H1 (cell line): ENCODE data around the gene NME9. TPM values are rescaled to one million over a fixed set of nuclear protein-coding genes. Genes with fewer than 3 reads are reported as not detected.

Experiments
- CTCF ChIA-PET: fragments of 300-600 bp; sonication (Branson Sonifier 250); formaldehyde crosslinking; loops from one replicate; lab custom pipeline; 2021; ENCODE audit not compliant: partially characterized antibody; lab: Charles Lee
- POLR2A ChIA-PET: fragments of 300-600 bp; sonication (Branson Sonifier 250); formaldehyde crosslinking; loops from one replicate; lab custom pipeline; 2021; ENCODE audit warnings: inconsistent platforms; ENCODE audit not compliant: partially characterized antibody; lab: Charles Lee
- DNase-seq, 2 experiments: peaks; one replicate each; pipeline versions ENCODE4 v3.0.0 to v3.0.0-alpha.2; 2010 to 2022; ENCODE audit warnings: low spot score in 2 of 2, low read depth in 1 of 2, mixed read lengths in 1 of 2
- FAIRE-seq: peaks from 2 replicates; lab custom pipeline; 2011; peaks lifted over from hg19 to GRCh38; lab: Jason Lieb, UNC
- H2AFZ ChIP-seq: 2 replicates; pipeline ENCODE4 v1.8.1; 2012; ENCODE audit warnings: low read length, inconsistent platforms
- H2AK5ac ChIP-seq: 2 replicates; pipeline ENCODE4 v1.6.1; 2013; ENCODE audit warnings: low read depth, low read length
- H2BK120ac ChIP-seq: replicated peaks from 2 replicates; pipeline ENCODE3; 2013; ENCODE audit warnings: low read depth, low read length, inconsistent platforms
- H2BK12ac ChIP-seq: 2 replicates; pipeline ENCODE4 v1.6.1; 2013; ENCODE audit warnings: low read depth, low read length
- H2BK15ac ChIP-seq: 2 replicates; pipeline ENCODE4 v1.6.1; 2013; ENCODE audit warnings: low read length
- H2BK20ac ChIP-seq: 2 replicates; pipeline ENCODE4 v1.6.1; 2013; ENCODE audit warnings: low read length
- H2BK5ac ChIP-seq: 2 replicates; pipeline ENCODE4 v1.6.1; 2013; ENCODE audit warnings: low read depth, low read length
- H3K14ac ChIP-seq: 2 replicates; pipeline ENCODE4 v1.6.1; 2013; ENCODE audit warnings: inconsistent platforms; ENCODE audit not compliant: insufficient read length
- H3K18ac ChIP-seq: 2 replicates; pipeline ENCODE4 v1.6.1; 2013; ENCODE audit warnings: low read length; ENCODE audit errors: extremely low read depth
- H3K23ac ChIP-seq: 2 replicates; pipeline ENCODE4 v1.6.1; 2013; ENCODE audit warnings: inconsistent platforms; ENCODE audit not compliant: insufficient read length
- H3K23me2 ChIP-seq: 2 replicates; pipeline ENCODE4 v1.6.1; 2013; ENCODE audit warnings: low read depth, low read length
- H3K27ac ChIP-seq: 2 replicates; pipeline ENCODE4 v1.6.1; 2011; ENCODE audit warnings: low read depth, low read length, inconsistent platforms
- H3K27me3 ChIP-seq, 4 experiments: replicated peaks in 1 of 4; 1 replicate in 1 of 4; 2 replicates in 3 of 4; pipeline versions ENCODE4 v1.6.1 to v1.8.1; 2011 to 2013; ENCODE audit warnings: low read length in 3 of 4, mild to moderate bottlenecking in 3 of 4, inconsistent platforms in 2 of 4, mixed read lengths in 2 of 4, moderate library complexity in 1 of 4; ENCODE audit not compliant: control insufficient read depth in 3 of 4, insufficient read depth in 3 of 4; ENCODE audit errors: extremely low read depth in 1 of 4
- H3K36me3 ChIP-seq, 4 experiments: 2 replicates each; pipeline versions ENCODE4 v1.6.1 to v1.8.1; 2011 to 2013; ENCODE audit warnings: mild to moderate bottlenecking in 4 of 4, low read length in 3 of 4, moderate library complexity in 2 of 4, control low read depth in 1 of 4, inconsistent platforms in 1 of 4; ENCODE audit not compliant: insufficient read depth in 4 of 4, control insufficient read depth in 2 of 4
- H3K4ac ChIP-seq: replicated peaks from 2 replicates; pipeline ENCODE3; 2013; ENCODE audit warnings: low read length, low read depth, mixed read lengths, inconsistent platforms; ENCODE audit not compliant: insufficient read length
- H3K4me1 ChIP-seq, 4 experiments: replicated peaks in 1 of 4; 1 replicate in 1 of 4; 2 replicates in 3 of 4; pipeline versions ENCODE4 v1.6.1 to v1.8.1; 2011 to 2013; ENCODE audit warnings: low read length in 3 of 4, inconsistent platforms in 2 of 4, mixed read lengths in 1 of 4; ENCODE audit not compliant: insufficient read depth in 4 of 4, control insufficient read depth in 3 of 4
- H3K4me2 ChIP-seq, 2 experiments: 2 replicates each; pipeline versions ENCODE4 v1.6.1 to v1.8.1; 2011 to 2013; ENCODE audit warnings: low read depth in 2 of 2, low read length in 2 of 2, control low read depth in 1 of 2, inconsistent platforms in 1 of 2, mild to moderate bottlenecking in 1 of 2; ENCODE audit not compliant: insufficient read depth in 1 of 2
- H3K4me3 ChIP-seq, 4 experiments: fragments of 200-600, 300-600 bp in 1 of 4; sonication (generic), shearing (Covaris generic), sonication (Bioruptor Twin) in 1 of 4; 2 replicates each; pipeline versions ENCODE4 v1.5.1 to v1.8.1; 2011 to 2016; ENCODE audit warnings: low read length in 4 of 4, low read depth in 3 of 4, control low read depth in 2 of 4, inconsistent platforms in 2 of 4, mild to moderate bottlenecking in 2 of 4, mixed read lengths in 1 of 4, moderate library complexity in 1 of 4; ENCODE audit not compliant: insufficient read depth in 2 of 4; ENCODE audit errors: extremely low read depth in 1 of 4
- H3K56ac ChIP-seq: replicated peaks from 2 replicates; pipeline ENCODE3; 2013; ENCODE audit warnings: low read depth, mild to moderate bottlenecking, mixed read lengths, low read length, inconsistent platforms; ENCODE audit not compliant: insufficient read length
- H3K79me1 ChIP-seq: 2 replicates; pipeline ENCODE4 v1.6.1; 2013; ENCODE audit warnings: low read depth, low read length, control low read depth
- H3K79me2 ChIP-seq, 2 experiments: 2 replicates each; pipeline versions ENCODE4 v1.6.1 to v1.8.1; 2012 to 2013; ENCODE audit warnings: low read length in 2 of 2, mild to moderate bottlenecking in 2 of 2, inconsistent platforms in 1 of 2; ENCODE audit not compliant: insufficient read depth in 2 of 2, control insufficient read depth in 1 of 2
- H3K9ac ChIP-seq, 4 experiments: replicated peaks in 1 of 4; 1 replicate in 1 of 4; 2 replicates in 3 of 4; pipeline versions ENCODE4 v1.6.1 to v1.8.1; 2011 to 2013; ENCODE audit warnings: low read depth in 3 of 4, low read length in 3 of 4, control low read depth in 2 of 4, mild to moderate bottlenecking in 2 of 4, moderate library complexity in 2 of 4, inconsistent platforms in 1 of 4; ENCODE audit errors: extremely low read depth in 1 of 4
- H3K9me3 ChIP-seq, 2 experiments: 2 replicates each; pipeline versions ENCODE4 v1.6.1 to v1.8.1; 2012 to 2013; ENCODE audit warnings: mild to moderate bottlenecking in 2 of 2, moderate library complexity in 2 of 2, control low read depth in 1 of 2, inconsistent platforms in 1 of 2, low read depth in 1 of 2, low read length in 1 of 2, mixed read lengths in 1 of 2; ENCODE audit not compliant: insufficient read depth in 2 of 2
- H4K20me1 ChIP-seq, 2 experiments: replicated peaks in 1 of 2; 2 replicates each; pipeline versions ENCODE3 to v1.8.1; 2011 to 2013; ENCODE audit warnings: inconsistent platforms in 2 of 2, low read length in 2 of 2, mild to moderate bottlenecking in 1 of 2; ENCODE audit not compliant: insufficient read depth in 2 of 2, control insufficient read depth in 1 of 2
- H4K5ac ChIP-seq: 2 replicates; pipeline ENCODE4 v1.6.1; 2013; ENCODE audit warnings: low read length, low read depth, mixed read lengths, inconsistent platforms; ENCODE audit not compliant: insufficient read length
- H4K8ac ChIP-seq: 2 replicates; pipeline ENCODE4 v1.8.0; 2013; ENCODE audit warnings: mild to moderate bottlenecking, moderate library complexity, low read length, inconsistent platforms; ENCODE audit not compliant: insufficient read depth; ENCODE audit errors: extremely low read depth
- H4K91ac ChIP-seq: replicated peaks from 2 replicates; pipeline ENCODE3; 2013; ENCODE audit warnings: low read length, mixed read lengths, inconsistent platforms; ENCODE audit not compliant: insufficient read length
- RAD21 ChIP-seq, 2 experiments: IDR thresholded peaks in 1 of 2; conservative IDR thresholded peaks in 1 of 2; 2 replicates each; pipeline ENCODE4 v1.6.1; 2011; ENCODE audit warnings: low read depth in 2 of 2, low read length in 2 of 2, improper control_type of control experiment in 1 of 2, inconsistent platforms in 1 of 2, mild to moderate bottlenecking in 1 of 2, moderate library complexity in 1 of 2
- RXRA ChIP-seq: IDR thresholded peaks from 2 replicates; pipeline ENCODE4 v1.6.1; 2011; ENCODE audit warnings: low read depth, mild to moderate bottlenecking, low read length, moderate library complexity; ENCODE audit not compliant: insufficient read depth
- WGBS, 2 experiments: shearing (Covaris generic) in 1 of 2; methylation state at CpG; one replicate each; pipeline versions ENCODE4 v1.1.6 to v1.1.7; 2013 to 2015; ENCODE audit warnings: low lambda C conversion rate in 2 of 2, mixed read lengths in 2 of 2, inconsistent platforms in 1 of 2, low coverage in 1 of 2, missing lambda C conversion rate in 1 of 2; ENCODE audit not compliant: insufficient replicate concordance in 2 of 2, insufficient coverage in 1 of 2, insufficient read length in 1 of 2; ENCODE audit errors: extremely low coverage in 1 of 2, missing lambda C conversion rate in 1 of 2; 5-methylcytosine and 5-hydroxymethylcytosine counted together
- polyA plus RNA-seq, 7 experiments: library from polyadenylated mRNA; depleted of rRNA in 3 of 7; stranded (reverse) in 5 of 7; unstranded in 2 of 7; fragments of >200 nt in 5 of 7; fragments of 200-250 nt in 2 of 7; gene quantifications; 1 replicate in 5 of 7; 2 replicates in 1 of 7; 4 replicates in 1 of 7; pipeline versions ENCODE4 v1.2.1 to v1.2.3, GENCODE V29; 2011 to 2013; ENCODE audit warnings: missing spikeins in 2 of 7, mixed read lengths in 2 of 7
- total RNA-seq: library from RNA; stranded (reverse); fragmentation: NEBNext Ultra II Directional; extraction: Animal tissue kit (Norgen Biotek cat#: 25700); gene quantifications from 2 replicates; pipeline ENCODE4 v1.2.1, GENCODE V29; 2021
- TF ChIP-seq, protein P1 (sequence below), 3 experiments: IDR thresholded peaks; 1 replicate in 2 of 3; 2 replicates in 1 of 3; pipeline versions ENCODE4 v1.5.1 to v1.6.1; 2011; ENCODE audit warnings: low read length in 3 of 3, mild to moderate bottlenecking in 3 of 3, inconsistent platforms in 2 of 3, low read depth in 1 of 3, moderate library complexity in 1 of 3; ENCODE audit not compliant: insufficient read depth in 1 of 3; ENCODE audit errors: control extremely low read depth in 1 of 3

Gene NME9
- total and polyA plus RNA-seq, 2 of the 8 experiments (the other 6 are each of a cell fraction or from before 2014, with no cell fraction given), result 0.11 TPM; not detected in 1

DNA sequence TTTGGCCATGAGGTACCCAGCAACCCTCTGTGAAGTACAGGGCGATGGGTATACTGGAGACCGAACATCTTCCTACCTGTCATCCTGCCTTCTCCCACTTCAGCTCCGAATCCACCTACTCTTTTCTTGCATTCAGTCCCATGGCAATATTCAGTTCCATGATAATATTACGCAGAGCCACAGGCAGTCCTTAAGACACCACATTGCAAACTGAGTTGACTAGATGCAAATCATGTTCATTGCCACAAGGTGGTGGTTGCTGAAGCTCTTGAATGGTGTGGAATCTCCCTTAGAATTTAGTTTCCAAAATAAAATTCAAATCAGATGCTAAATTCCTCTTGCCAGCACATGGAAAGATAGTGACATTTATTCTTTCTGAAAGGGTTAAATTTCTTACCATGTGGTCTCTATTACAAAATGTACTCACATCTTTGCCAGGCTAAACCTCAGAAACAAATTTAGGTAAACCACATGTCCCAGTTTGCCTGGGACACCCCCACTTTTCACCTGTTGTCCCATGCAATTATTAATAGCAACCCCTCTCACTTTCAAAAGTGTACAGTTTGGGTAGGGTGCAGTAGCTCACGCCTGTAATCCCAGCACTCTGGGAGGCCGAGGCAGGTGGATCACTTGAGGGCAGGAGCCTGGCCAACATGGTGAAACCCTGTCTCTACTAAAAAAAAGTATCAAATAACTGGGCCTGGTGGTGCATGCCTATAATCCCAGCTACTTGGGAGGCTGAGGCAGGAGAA is 1.7 kb upstream of the NME9 start:
- no peak overlapping the region for H4K91ac ChIP-seq
- no peak overlapping the region for H2BK12ac ChIP-seq
- H3K27ac ChIP-seq, result no peak overlapping the region
- H2AK5ac ChIP-seq, result no peak overlapping the region
- WGBS, 2 experiments, result 91% methylated on average over 6 of the region's 6 CpGs; no CpG with 5 or more reads in 1 of the 2 experiments
- no peak overlapping the region for H3K4me3 ChIP-seq
- no peaks in the 10 kb centered on the region for H3K36me3 ChIP-seq
- H2BK5ac ChIP-seq, result no peak overlapping the region; the same call in 1 of the 2 replicates
- H3K56ac ChIP-seq, result no peak overlapping the region
- H3K9me3 ChIP-seq, result no peaks in the 10 kb centered on the region
- no peak overlapping the region for H3K4me2 ChIP-seq
- H3K23me2 ChIP-seq, result peaks cover 5% of the 10 kb centered on the region
- H3K4ac ChIP-seq, result no peak overlapping the region
- no peaks in the 10 kb centered on the region for H4K20me1 ChIP-seq
- CTCF ChIA-PET, result interaction anchor here (0.6 to 4.3 kb wide), 31 partner anchors 9 to 592 kb away, joined by 3 to 66 read pairs (median 4); partner anchors contain the start of genes ESYT3 and MRAS
- H3K9ac ChIP-seq, result no peak overlapping the region
- no peaks in the 10 kb centered on the region for H3K27me3 ChIP-seq
- FAIRE-seq (no peak), DNase-seq (no peak)
- no peak overlapping the region for H4K8ac ChIP-seq
- POLR2A ChIA-PET, result interaction anchor here (1.2 to 1.6 kb wide), 2 partner anchors 17 to 144 kb away, joined by 3 to 4 read pairs; partner anchors contain the start of genes ARMC8 and MRAS
- no peak overlapping the region for H2BK20ac ChIP-seq
- no peak overlapping the region for H3K18ac ChIP-seq
- peaks cover 0 to 5% (median 2%) of the 10 kb centered on the region in 4 experiments; a peak in 2 of 7 replicates for H3K4me1 ChIP-seq
- no peak overlapping the region for H4K5ac ChIP-seq
- no peak overlapping the region for H2BK120ac ChIP-seq
- no peaks in the 10 kb centered on the region for H3K79me1 ChIP-seq
- no peak overlapping the region for H3K23ac ChIP-seq
- TF ChIP-seq RAD21 (IDR thresholded peaks at IDR 0.05 in 1 of 2, conservative IDR thresholded peaks at IDR 0.05 in 1 of 2; ENCODE audit: low read depth in 2 of 2, low read length in 2 of 2) (peak in 1 of 2 experiments; percentile 11; a peak in 1 of 4 replicates), RXRA (no peak)
- TF ChIP-seq, protein P1, sequence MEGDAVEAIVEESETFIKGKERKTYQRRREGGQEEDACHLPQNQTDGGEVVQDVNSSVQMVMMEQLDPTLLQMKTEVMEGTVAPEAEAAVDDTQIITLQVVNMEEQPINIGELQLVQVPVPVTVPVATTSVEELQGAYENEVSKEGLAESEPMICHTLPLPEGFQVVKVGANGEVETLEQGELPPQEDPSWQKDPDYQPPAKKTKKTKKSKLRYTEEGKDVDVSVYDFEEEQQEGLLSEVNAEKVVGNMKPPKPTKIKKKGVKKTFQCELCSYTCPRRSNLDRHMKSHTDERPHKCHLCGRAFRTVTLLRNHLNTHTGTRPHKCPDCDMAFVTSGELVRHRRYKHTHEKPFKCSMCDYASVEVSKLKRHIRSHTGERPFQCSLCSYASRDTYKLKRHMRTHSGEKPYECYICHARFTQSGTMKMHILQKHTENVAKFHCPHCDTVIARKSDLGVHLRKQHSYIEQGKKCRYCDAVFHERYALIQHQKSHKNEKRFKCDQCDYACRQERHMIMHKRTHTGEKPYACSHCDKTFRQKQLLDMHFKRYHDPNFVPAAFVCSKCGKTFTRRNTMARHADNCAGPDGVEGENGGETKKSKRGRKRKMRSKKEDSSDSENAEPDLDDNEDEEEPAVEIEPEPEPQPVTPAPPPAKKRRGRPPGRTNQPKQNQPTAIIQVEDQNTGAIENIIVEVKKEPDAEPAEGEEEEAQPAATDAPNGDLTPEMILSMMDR (IDR thresholded peaks at IDR 0.05; ENCODE audit: control extremely low read depth in 1 of 3, insufficient read depth in 1 of 3, low read depth in 1 of 3, low read length in 3 of 3), result peak in 1 of 3 experiments; percentile 19; a peak in 2 of 4 replicates
- H2BK15ac ChIP-seq, result no peak overlapping the region
- no peak overlapping the region for H2AFZ ChIP-seq
- no peaks in the 10 kb centered on the region for H3K79me2 ChIP-seq
- no peak overlapping the region for H3K14ac ChIP-seq
